ENCODE measurements around the gene TRANK1.

DNA sequence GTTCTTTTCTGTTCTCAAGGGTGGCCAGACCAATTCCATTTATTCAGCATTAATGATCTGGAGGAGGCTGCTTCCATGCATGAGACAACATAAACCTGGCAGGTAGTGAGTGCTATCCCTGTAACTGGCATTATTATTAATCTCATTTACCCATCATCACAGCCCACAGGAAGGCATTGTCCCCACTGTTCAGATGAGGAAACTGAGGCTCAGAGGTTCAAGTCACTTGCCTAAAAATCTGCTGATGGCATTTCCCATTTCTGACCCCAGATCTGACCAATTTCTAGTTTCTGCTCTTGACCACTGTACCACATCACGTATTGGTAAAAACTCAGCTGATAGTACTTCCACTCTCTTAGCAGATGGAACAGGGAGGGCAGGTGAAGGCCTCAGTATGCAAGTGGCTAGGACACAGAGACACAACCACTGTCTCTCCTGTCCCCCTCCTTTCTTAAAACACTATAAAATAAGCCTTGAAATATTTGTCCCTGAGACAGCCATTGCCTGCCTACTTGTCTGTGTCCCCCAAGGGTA lies 36.1 kb downstream of the TRANK1 start:
- TF ChIP-seq, protein P1, sequence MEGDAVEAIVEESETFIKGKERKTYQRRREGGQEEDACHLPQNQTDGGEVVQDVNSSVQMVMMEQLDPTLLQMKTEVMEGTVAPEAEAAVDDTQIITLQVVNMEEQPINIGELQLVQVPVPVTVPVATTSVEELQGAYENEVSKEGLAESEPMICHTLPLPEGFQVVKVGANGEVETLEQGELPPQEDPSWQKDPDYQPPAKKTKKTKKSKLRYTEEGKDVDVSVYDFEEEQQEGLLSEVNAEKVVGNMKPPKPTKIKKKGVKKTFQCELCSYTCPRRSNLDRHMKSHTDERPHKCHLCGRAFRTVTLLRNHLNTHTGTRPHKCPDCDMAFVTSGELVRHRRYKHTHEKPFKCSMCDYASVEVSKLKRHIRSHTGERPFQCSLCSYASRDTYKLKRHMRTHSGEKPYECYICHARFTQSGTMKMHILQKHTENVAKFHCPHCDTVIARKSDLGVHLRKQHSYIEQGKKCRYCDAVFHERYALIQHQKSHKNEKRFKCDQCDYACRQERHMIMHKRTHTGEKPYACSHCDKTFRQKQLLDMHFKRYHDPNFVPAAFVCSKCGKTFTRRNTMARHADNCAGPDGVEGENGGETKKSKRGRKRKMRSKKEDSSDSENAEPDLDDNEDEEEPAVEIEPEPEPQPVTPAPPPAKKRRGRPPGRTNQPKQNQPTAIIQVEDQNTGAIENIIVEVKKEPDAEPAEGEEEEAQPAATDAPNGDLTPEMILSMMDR (IDR thresholded peaks at IDR 0.05): no peak
- TF ChIP-seq EP300 (IDR thresholded peaks at IDR 0.05): no peak
- TF ChIP-seq POLR2AphosphoS5 (IDR thresholded peaks at IDR 0.05): no peak
- TF ChIP-seq POLR2A (IDR thresholded peaks at IDR 0.05): no peak

Measured in suprapubic skin (tissue), 4 donors.